Peyer's patch (tissue), 4 donors: ENCODE data around the gene KATNBL1. TPM values are rescaled to one million over a fixed set of nuclear protein-coding genes. Genes with fewer than 3 reads are reported as not detected.
"Not testable (repeated sequence)": the region's sequence is repeated elsewhere in the genome, so short reads cannot be mapped to it uniquely, and the experiment has no call there.

Experiments used
- DNase-seq, 3 donors: peaks; one replicate each; pipeline ENCODE4 v3.0.0-alpha.2; 2017 to 2019
- H3K27ac ChIP-seq, 4 donors: fragments of 200-600 bp; sonication (generic); one replicate each; pipeline ENCODE4 v1.5.1; 2016 to 2019
- H3K27me3 ChIP-seq, 2 donors: fragments of 200-600 bp; sonication (generic); one replicate each; pipeline ENCODE4 v1.5.1; 2019
- H3K36me3 ChIP-seq, 3 donors: fragments of 200-600 bp; sonication (generic); one replicate each; pipeline ENCODE4 v1.5.1; 2016 to 2019
- H3K4me1 ChIP-seq, 4 donors: fragments of 200-600 bp; sonication (generic); one replicate each; pipeline ENCODE4 v1.5.1; 2016 to 2019
- H3K4me3 ChIP-seq, 4 donors: fragments of 200-600 bp; sonication (generic); 1 replicate in 3 of 4; 2 replicates in 1 of 4; pipeline ENCODE4 v1.5.1; 2016 to 2019; ENCODE audit warnings: mild to moderate bottlenecking in 1 of 4
- H3K9me3 ChIP-seq, 4 donors: fragments of 200-600 bp; sonication (generic); one replicate each; pipeline ENCODE4 v1.5.1; 2016 to 2019; ENCODE audit warnings: mild to moderate bottlenecking in 1 of 4
- POLR2A ChIP-seq, 2 donors: fragments of 450-650 bp; IDR thresholded peaks; one replicate each; pipeline ENCODE4 v1.5.1; 2017; ENCODE audit warnings: antibody characterized with exemption in 2 of 2, mild to moderate bottlenecking in 2 of 2, moderate library complexity in 2 of 2
- total RNA-seq, 4 donors: library from RNA; depleted of rRNA; stranded (reverse); fragments of >200 nt; gene quantifications; one replicate each; pipeline ENCODE4 v1.1.0, GENCODE V29; 2016
- TF ChIP-seq, protein P1 (sequence below), 6 experiments: fragments of 450-650 bp in 4 of 6; fragments of 200-600 bp in 2 of 6; sonication (generic) in 1 of 6; IDR thresholded peaks; one replicate each; pipeline ENCODE4 v1.5.1; 2017 to 2019; ENCODE audit warnings: antibody characterized with exemption in 6 of 6, mild to moderate bottlenecking in 3 of 6, moderate library complexity in 1 of 6

KATNBL1 gene
- total RNA-seq, 4 donors from 2014 or later = 40.6 to 76.7 (median 50.1) TPM

DNA sequence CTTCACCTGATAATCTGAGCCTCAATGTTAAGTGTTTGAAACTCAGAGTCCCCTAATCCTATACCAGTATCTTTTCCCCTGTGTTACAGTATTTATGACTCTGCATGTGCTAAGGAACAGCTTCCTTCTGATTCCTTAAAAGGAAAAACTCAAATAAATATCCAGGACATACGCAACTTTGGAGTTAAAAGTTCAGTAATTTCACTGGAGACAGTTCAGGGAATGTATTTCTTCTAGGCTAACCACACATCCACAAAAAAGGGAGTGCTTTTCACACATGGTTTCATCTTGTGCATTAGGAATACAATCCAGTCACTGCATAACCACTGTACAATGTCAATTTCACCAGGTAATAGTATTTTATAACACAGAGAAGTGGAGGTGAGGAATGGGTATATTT is 77.0 kb downstream of the KATNBL1 start:
- H3K27ac ChIP-seq = no peak overlapping the region
- H3K4me1 ChIP-seq = no peaks in the 10 kb centered on the region
- TF ChIP-seq, protein P1, sequence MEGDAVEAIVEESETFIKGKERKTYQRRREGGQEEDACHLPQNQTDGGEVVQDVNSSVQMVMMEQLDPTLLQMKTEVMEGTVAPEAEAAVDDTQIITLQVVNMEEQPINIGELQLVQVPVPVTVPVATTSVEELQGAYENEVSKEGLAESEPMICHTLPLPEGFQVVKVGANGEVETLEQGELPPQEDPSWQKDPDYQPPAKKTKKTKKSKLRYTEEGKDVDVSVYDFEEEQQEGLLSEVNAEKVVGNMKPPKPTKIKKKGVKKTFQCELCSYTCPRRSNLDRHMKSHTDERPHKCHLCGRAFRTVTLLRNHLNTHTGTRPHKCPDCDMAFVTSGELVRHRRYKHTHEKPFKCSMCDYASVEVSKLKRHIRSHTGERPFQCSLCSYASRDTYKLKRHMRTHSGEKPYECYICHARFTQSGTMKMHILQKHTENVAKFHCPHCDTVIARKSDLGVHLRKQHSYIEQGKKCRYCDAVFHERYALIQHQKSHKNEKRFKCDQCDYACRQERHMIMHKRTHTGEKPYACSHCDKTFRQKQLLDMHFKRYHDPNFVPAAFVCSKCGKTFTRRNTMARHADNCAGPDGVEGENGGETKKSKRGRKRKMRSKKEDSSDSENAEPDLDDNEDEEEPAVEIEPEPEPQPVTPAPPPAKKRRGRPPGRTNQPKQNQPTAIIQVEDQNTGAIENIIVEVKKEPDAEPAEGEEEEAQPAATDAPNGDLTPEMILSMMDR (IDR thresholded peaks at IDR 0.05) = no peak
- TF ChIP-seq POLR2A (IDR thresholded peaks at IDR 0.05) = no peak
- no peaks in the 10 kb centered on the region for H3K27me3 ChIP-seq
- no peak overlapping the region for H3K4me3 ChIP-seq
- H3K9me3 ChIP-seq = no peaks in the 10 kb centered on the region
- DNase-seq = no peak
- no peaks in the 10 kb centered on the region for H3K36me3 ChIP-seq

GRCh38 chr15:34128898-34129297 is 81.0 kb downstream of the KATNBL1 start:
- Histone ChIP-seq H3K36me3 (no peaks in the 10 kb centered on the region), H3K4me3 (no peak overlapping the region), H3K27ac (no peak overlapping the region), H3K9me3 (no peaks in the 10 kb centered on the region), H3K4me1 (no peaks in the 10 kb centered on the region), H3K27me3 (no peaks in the 10 kb centered on the region)
- DNase-seq = no peak
- TF ChIP-seq POLR2A (IDR thresholded peaks at IDR 0.05) = no peak
- TF ChIP-seq, protein P1 (IDR thresholded peaks at IDR 0.05) = no peak

DNA sequence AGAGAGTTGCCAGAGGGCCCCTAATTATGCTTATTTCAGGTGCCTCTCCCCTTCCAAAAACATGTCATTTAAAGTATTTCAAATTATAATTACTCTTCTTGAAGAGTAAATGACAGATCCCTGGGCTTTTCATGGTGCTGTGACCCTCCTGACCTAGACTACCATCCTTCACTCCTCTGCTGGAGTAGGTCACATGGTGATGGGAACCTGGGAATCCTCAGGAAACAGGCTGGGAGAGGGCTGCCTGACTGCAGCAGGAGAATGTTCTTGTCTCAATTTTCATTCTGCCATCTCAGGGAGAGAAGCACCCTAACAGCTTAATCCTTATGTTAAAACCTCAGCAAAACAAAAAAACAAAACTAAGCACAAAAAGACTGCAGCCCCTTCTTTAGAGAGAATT is 83.4 kb downstream of the KATNBL1 start:
- H3K36me3 ChIP-seq = no peaks in the 10 kb centered on the region
- no peak overlapping the region for H3K4me3 ChIP-seq
- TF ChIP-seq POLR2A (IDR thresholded peaks at IDR 0.05) = no peak
- TF ChIP-seq, protein P1 (IDR thresholded peaks at IDR 0.05) = no peak
- no peak for DNase-seq
- no peaks in the 10 kb centered on the region for H3K27me3 ChIP-seq
- H3K9me3 ChIP-seq = no peaks in the 10 kb centered on the region
- no peak overlapping the region for H3K27ac ChIP-seq
- H3K4me1 ChIP-seq = no peaks in the 10 kb centered on the region

DNA sequence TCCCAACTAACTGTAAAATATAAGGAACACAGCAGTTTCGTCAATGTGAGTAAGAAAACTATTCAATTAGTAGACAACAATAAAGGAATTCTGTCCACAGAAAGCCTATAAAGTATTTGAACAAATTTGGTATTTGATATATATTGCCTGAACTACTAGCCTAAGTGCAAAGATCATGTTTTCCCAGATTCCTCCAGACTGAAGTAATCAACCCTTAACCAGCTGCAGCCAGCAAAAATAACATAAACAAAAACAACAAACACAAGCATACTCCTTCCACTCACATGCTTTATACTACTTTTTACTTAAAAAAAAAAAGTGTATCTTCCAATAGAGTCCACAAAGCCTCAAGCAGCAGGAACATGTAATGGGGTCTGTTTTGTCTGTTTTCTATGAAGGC is 84.0 kb downstream of the KATNBL1 start:
- H3K36me3 ChIP-seq = no peaks in the 10 kb centered on the region
- TF ChIP-seq, protein P1 (IDR thresholded peaks at IDR 0.05) = no peak
- TF ChIP-seq POLR2A (IDR thresholded peaks at IDR 0.05) = no peak
- no peaks in the 10 kb centered on the region for H3K4me1 ChIP-seq
- H3K27ac ChIP-seq = no peak overlapping the region
- no peaks in the 10 kb centered on the region for H3K27me3 ChIP-seq
- H3K4me3 ChIP-seq = no peak overlapping the region
- DNase-seq = no peak
- H3K9me3 ChIP-seq = no peaks in the 10 kb centered on the region

DNA sequence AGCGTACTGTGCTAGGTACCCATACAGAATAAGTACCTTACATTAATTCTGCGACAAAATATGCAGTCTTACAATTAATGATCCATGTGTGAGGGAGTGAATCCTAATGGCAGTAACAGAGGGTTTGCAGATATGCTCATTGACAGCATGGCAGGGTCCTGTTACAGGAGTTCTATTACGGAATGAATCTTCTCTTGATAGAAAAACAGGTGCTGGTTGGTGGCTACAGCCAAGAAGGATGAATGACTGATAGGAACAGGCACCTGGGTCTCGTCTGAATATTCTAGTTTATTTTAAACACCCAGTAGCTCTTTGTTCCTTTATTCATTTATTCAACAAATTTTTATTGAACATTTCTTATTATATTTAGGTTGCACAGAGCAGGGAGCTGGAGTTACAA is 85.2 kb downstream of the KATNBL1 start:
- Histone ChIP-seq H3K4me1 (no peaks in the 10 kb centered on the region), H3K27me3 (no peaks in the 10 kb centered on the region), H3K9me3 (no peaks in the 10 kb centered on the region), H3K36me3 (no peaks in the 10 kb centered on the region), H3K4me3 (no peak overlapping the region), H3K27ac (no peak overlapping the region)
- DNase-seq = no peak
- TF ChIP-seq, protein P1 (IDR thresholded peaks at IDR 0.05) = no peak
- TF ChIP-seq POLR2A (IDR thresholded peaks at IDR 0.05) = no peak

DNA sequence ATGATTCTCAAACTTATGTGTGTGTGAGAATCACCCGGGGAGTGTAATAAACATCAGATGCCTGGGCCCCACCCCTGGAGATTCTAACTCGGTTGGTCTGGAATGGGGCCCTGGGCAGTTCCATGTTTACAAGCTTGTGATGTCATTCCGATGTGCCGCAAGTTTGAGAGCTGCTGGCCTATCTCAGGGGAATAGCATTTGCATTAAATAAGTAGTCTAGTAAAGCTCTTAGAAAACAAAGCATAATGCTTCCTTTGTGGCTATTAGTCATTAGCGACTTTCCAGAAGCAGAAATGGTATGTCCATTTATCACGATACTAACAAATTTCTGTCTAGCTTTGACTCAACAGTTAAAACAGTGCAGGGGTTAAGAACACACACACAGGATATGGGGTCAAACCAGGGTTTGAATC is 87.1 kb downstream of the KATNBL1 start:
- H3K4me3 ChIP-seq = no peak overlapping the region
- H3K27ac ChIP-seq = no peak overlapping the region
- TF ChIP-seq POLR2A (IDR thresholded peaks at IDR 0.05) = no peak
- TF ChIP-seq, protein P1 (IDR thresholded peaks at IDR 0.05) = no peak
- no peaks in the 10 kb centered on the region for H3K36me3 ChIP-seq
- H3K27me3 ChIP-seq = no peaks in the 10 kb centered on the region
- no peak for DNase-seq
- no peaks in the 10 kb centered on the region for H3K4me1 ChIP-seq
- H3K9me3 ChIP-seq = no peaks in the 10 kb centered on the region

DNA sequence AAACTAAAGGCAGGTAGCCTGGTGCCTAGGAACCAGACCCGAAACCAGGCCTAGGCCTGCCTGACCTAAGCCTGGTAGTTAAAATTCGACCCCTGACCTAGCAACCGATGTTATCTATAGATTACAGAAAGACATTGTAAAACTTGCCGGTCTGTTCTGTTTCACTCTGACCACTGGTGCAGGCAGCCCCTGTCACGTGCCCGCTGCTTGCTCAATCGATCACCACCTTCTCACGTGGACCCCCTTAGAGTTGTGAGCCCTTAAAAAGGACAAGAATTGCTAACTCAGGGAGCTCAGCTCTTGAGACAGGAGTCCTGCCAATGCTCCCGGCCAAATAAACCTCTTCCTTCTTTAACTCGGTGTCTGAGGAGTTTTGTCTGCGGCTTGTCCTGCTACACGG is 88.1 kb downstream of the KATNBL1 start:
- not testable (repeated sequence) for H3K27ac ChIP-seq, H3K36me3 ChIP-seq, H3K9me3 ChIP-seq, H3K4me1 ChIP-seq, H3K27me3 ChIP-seq, H3K4me3 ChIP-seq, DNase-seq

GRCh38 chr15:34120420-34120819 is 89.5 kb downstream of the KATNBL1 start:
- not testable (repeated sequence) for H3K36me3 ChIP-seq, H3K4me1 ChIP-seq, H3K27me3 ChIP-seq, H3K9me3 ChIP-seq, H3K27ac ChIP-seq, H3K4me3 ChIP-seq, DNase-seq
